ENCODE measurements around the gene COL6A3.

- TF ChIP-seq CTCF (IDR thresholded peaks at IDR 0.05) (no peak), POLR2A (IDR thresholded peaks at IDR 0.05) (no peak)
Measured at GRCh38 chr2:237426517-237426916, 12.6 kb upstream of the COL6A3 start.

All from right lobe of liver (tissue), 4 donors.